GM12878 (cell line): ENCODE measurements around the gene CLDN14. TPM values are rescaled to one million over a fixed set of nuclear protein-coding genes. Genes with fewer than 3 reads are reported as not detected.

Experiments used
- ATAC-seq: fragments of 200-7000 bp; cut with Tn5 transposase; 3 replicates; pipeline ENCODE4 v1.9.1; 2020; ENCODE audit warnings: mild to moderate bottlenecking, moderate library complexity
- BruUV-seq: library from RNA; stranded (reverse); fragments of 400-500 nt; replicated peaks from 2 replicates; lab custom pipeline; 2021; lab: Mats Ljungman, UMichigan
- CTCF ChIA-PET: fragments of 300-600 bp; sonication (Branson Sonifier 250); formaldehyde crosslinking; extraction: SDS; loops from one replicate; lab custom pipeline; 2021; ENCODE audit warnings: inconsistent platforms; lab: Yijun Ruan, JAX
- POLR2A ChIA-PET: fragments of 350-600 bp; formaldehyde crosslinking; extraction: SDS; loops from one replicate; lab custom pipeline; 2021; ENCODE audit warnings: inconsistent platforms; lab: Charles Lee
- RAD21 ChIA-PET: fragments of 300-600 bp; sonication (Branson Sonifier 250); formaldehyde crosslinking; loops from one replicate; lab custom pipeline; 2023; ENCODE audit warnings: antibody characterized with exemption; ENCODE audit not compliant: unreplicated experiment; lab: Charles Lee
- SMC1A ChIA-PET: fragments of 300-600 bp; sonication (Branson Sonifier 250); formaldehyde crosslinking; loops from one replicate; lab custom pipeline; 2023; ENCODE audit not compliant: unreplicated experiment, uncharacterized antibody; lab: Charles Lee
- DNase-seq: peaks from one replicate; pipeline ENCODE4 v3.0.0-alpha.2; 2011; ENCODE audit warnings: low read depth, low spot score
- FAIRE-seq: peaks from 3 replicates; lab custom pipeline; 2011; peaks lifted over from hg19 to GRCh38; lab: Jason Lieb, UNC
- H2AFZ ChIP-seq: 2 replicates; pipeline ENCODE4 v1.6.0; 2011; ENCODE audit warnings: low read depth, low read length, control low read depth; ENCODE audit not compliant: control insufficient read depth
- H3K27ac ChIP-seq: 2 replicates; pipeline ENCODE4 v1.5.1; 2011; ENCODE audit warnings: control low read depth; ENCODE audit not compliant: control insufficient read depth, insufficient read depth
- H3K27me3 ChIP-seq, 2 experiments: replicated peaks in 1 of 2; 2 replicates each; pipeline versions ENCODE4 v1.6.0 to v1.6.1; 2011; ENCODE audit warnings: low read length in 1 of 2; ENCODE audit not compliant: control insufficient read depth in 2 of 2, insufficient read depth in 2 of 2
- H3K36me3 ChIP-seq, 2 experiments: 2 replicates each; pipeline ENCODE4 v1.5.1; 2011; ENCODE audit warnings: low read length in 1 of 2; ENCODE audit not compliant: control insufficient read depth in 2 of 2, insufficient read depth in 2 of 2
- H3K4me1 ChIP-seq: 2 replicates; pipeline ENCODE4 v1.6.1; 2011; ENCODE audit warnings: mild to moderate bottlenecking, low read length, moderate library complexity, mixed read lengths; ENCODE audit not compliant: control insufficient read depth, insufficient read depth
- H3K4me2 ChIP-seq: 2 replicates; pipeline ENCODE4 v1.6.0; 2011; ENCODE audit warnings: control low read depth; ENCODE audit not compliant: control insufficient read depth, insufficient read depth
- H3K4me3 ChIP-seq: fragments of 200-600 bp; sonication (generic); 2 replicates; pipeline ENCODE4 v1.5.1; 2016
- H3K79me2 ChIP-seq: 2 replicates; pipeline ENCODE4 v1.6.0; 2011; ENCODE audit warnings: low read length; ENCODE audit not compliant: control insufficient read depth, insufficient read depth
- H3K9ac ChIP-seq: 2 replicates; pipeline ENCODE4 v1.8.0; 2011; ENCODE audit warnings: low read length, control low read depth, mixed read lengths; ENCODE audit not compliant: control insufficient read depth, insufficient read depth
- H3K9me3 ChIP-seq: replicated peaks from 3 replicates; pipeline ENCODE4 v1.5.1; 2011; ENCODE audit warnings: mild to moderate bottlenecking, low read length; ENCODE audit not compliant: control insufficient read depth, insufficient read depth
- H4K20me1 ChIP-seq: 2 replicates; pipeline ENCODE4 v1.6.0; 2011; ENCODE audit not compliant: control insufficient read depth, insufficient read depth
- BCL11A ChIP-seq: IDR thresholded peaks from 2 replicates; pipeline ENCODE4 v1.6.1; 2011; ENCODE audit warnings: low read depth, low read length
- CTCF ChIP-seq, 3 experiments: IDR thresholded peaks in 2 of 3; conservative IDR thresholded peaks in 1 of 3; 2 replicates each; pipeline ENCODE4 v1.5.1; 2011; ENCODE audit warnings: low read depth in 3 of 3, low read length in 3 of 3, mild to moderate bottlenecking in 3 of 3, control low read depth in 2 of 3, moderate library complexity in 2 of 3, inconsistent platforms in 1 of 3, mixed read lengths in 1 of 3; ENCODE audit not compliant: control insufficient read depth in 2 of 3, insufficient read depth in 1 of 3; ENCODE audit errors: extremely low read depth in 1 of 3
- NFXL1 ChIP-seq: fragments of 450-650 bp; IDR thresholded peaks from 2 replicates; pipeline ENCODE4 v1.6.1; 2017; ENCODE audit warnings: antibody characterized with exemption, mild to moderate bottlenecking, borderline replicate concordance
- PBX3 ChIP-seq: IDR thresholded peaks from 2 replicates; pipeline ENCODE4 v1.6.1; 2011; ENCODE audit warnings: mild to moderate bottlenecking, low read depth, low read length, moderate library complexity; ENCODE audit not compliant: insufficient replicate concordance
- RB1 ChIP-seq: fragments of 450-650 bp; formaldehyde crosslinking; IDR thresholded peaks from 2 replicates; pipeline ENCODE4 v1.6.1; 2017; ENCODE audit warnings: mild to moderate bottlenecking, borderline replicate concordance
- WGBS: methylation state at CpG from one replicate; pipeline ENCODE4 v1.1.6; 2016; ENCODE audit warnings: low lambda C conversion rate; ENCODE audit not compliant: insufficient replicate concordance, insufficient coverage; ENCODE audit errors: missing lambda C conversion rate; 5-methylcytosine and 5-hydroxymethylcytosine counted together
- in situ Hi-C: fragments of 300-500 bp; cut with MboI; formaldehyde crosslinking; loops from 9 replicates; pipeline ENCODE4 v1.14.3; 2018; ENCODE audit warnings: mixed read lengths
- intact Hi-C: fragments of 100-400 bp; cut with micrococcal nuclease; formaldehyde crosslinking; loops from one replicate; pipeline ENCODE4 v1.14.2; 2022; ENCODE audit not compliant: unreplicated experiment
- polyA plus RNA-seq, 11 experiments: library from polyadenylated mRNA; depleted of rRNA in 4 of 11; unstranded in 6 of 11; stranded (reverse) in 5 of 11; fragments of >200 nt; fragmentation: Nextera tagmentation in 4 of 11; fragmentation: Illumina TruSeq in 1 of 11; extraction: Ambion mirVana in 4 of 11; extraction: Trizol in 1 of 11; gene quantifications; 1 replicate in 1 of 11; 2 replicates in 10 of 11; pipeline versions ENCODE4 v1.2.1 to v1.2.3, GENCODE V29; 2011 to 2016; ENCODE audit warnings: inconsistent platforms in 2 of 11, missing spikeins in 2 of 11, low read depth in 1 of 11
- total RNA-seq, 4 experiments: library from RNA; depleted of rRNA in 3 of 4; stranded (reverse); fragments of >200 nt in 3 of 4; fragmentation: Illumina TruSeq in 1 of 4; extraction: Trizol in 1 of 4; gene quantifications; 2 replicates each; pipeline versions ENCODE4 v1.2.1 to v1.2.3, GENCODE V29; 2013 to 2021

Gene CLDN14
- total and polyA plus RNA-seq, 10 of the 15 experiments (the other 5 are each of a cell fraction or from before 2014, with no cell fraction given), result 0.90 to 19.4 (median 6.6) TPM

DNA sequence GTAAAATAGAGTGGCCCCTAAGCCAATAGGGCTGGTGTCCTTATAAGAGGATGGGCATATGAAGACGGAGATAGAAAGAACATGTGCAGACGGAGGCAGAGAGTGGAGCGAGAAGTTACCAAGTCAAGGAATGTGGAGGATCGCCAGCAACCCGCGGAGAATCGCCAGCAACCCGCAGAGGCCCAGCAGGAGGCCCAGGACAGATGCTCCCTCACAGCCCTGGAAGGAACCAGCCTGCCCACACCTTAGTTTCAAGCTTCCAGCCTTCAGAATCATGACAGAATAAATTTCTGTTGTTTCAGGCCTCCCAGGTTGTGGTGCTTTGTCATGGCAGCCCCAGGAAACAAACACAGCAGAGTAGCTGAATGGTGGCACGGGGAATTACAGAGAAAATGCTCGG lies 9.6 kb downstream of the CLDN14 start:
- Histone ChIP-seq H3K9me3 (no peaks in the 10 kb centered on the region; the same call in 2 of the 3 replicates), H3K4me2 (no peak overlapping the region), H3K9ac (no peak overlapping the region), H2AFZ (no peak overlapping the region), H3K36me3 (no peaks in the 10 kb centered on the region), H3K27me3 (no peaks in the 10 kb centered on the region), H3K79me2 (no peaks in the 10 kb centered on the region), H3K4me1 (peaks cover 11% of the 10 kb centered on the region), H3K27ac (no peak overlapping the region), H3K4me3 (no peak overlapping the region), H4K20me1 (no peaks in the 10 kb centered on the region)
- no TSS peak for BruUV-seq
- FAIRE-seq, result no peak
- no peak for ATAC-seq
- RAD21 ChIA-PET, result interaction anchor here (1.3 kb wide), 1 partner anchor 59 kb away, joined by 5 read pairs; no protein-coding TSS in a partner anchor
- SMC1A ChIA-PET, result interaction anchor here (0.9 to 2.0 kb wide), 7 partner anchors 13 to 72 kb away, joined by 3 to 10 read pairs (median 4); no protein-coding TSS in a partner anchor
- WGBS, result 97% methylated on average over 10 of the region's 10 CpGs
- TF ChIP-seq NFXL1 (no peak), RB1 (no peak), BCL11A (no peak), PBX3 (no peak), CTCF (IDR thresholded peaks at IDR 0.05 in 2 of 3, conservative IDR thresholded peaks at IDR 0.05 in 1 of 3; ENCODE audit: control insufficient read depth in 2 of 3, extremely low read depth in 1 of 3, insufficient read depth in 1 of 3, low read depth in 3 of 3, low read length in 3 of 3) (no peak)
- CTCF ChIA-PET, result interaction anchor here (1.1 to 1.5 kb wide), 2 partner anchors 33 to 35 kb away, joined by 3 to 7 read pairs; no protein-coding TSS in a partner anchor
- POLR2A ChIA-PET, result interaction anchor here (0.7 kb wide), 1 partner anchor 37 kb away, joined by 4 read pairs; no protein-coding TSS in a partner anchor
- in situ Hi-C loops, result no loop called here
- intact Hi-C loops, result loop anchor here (5.0 kb wide), 1 partner anchor 48 kb away; no protein-coding TSS in a partner anchor
- DNase-seq, result no peak
